HEK293 (cell line): ENCODE results near the gene NLRP4.

Experiments used
- CTCF ChIA-PET: fragments of 350-600 bp; formaldehyde crosslinking; extraction: SDS; loops from one replicate; lab custom pipeline; 2021; ENCODE audit warnings: antibody characterized with exemption; lab: Yijun Ruan, JAX
- POLR2A ChIA-PET: fragments of 300-600 bp; formaldehyde crosslinking; extraction: SDS; loops from one replicate; lab custom pipeline; 2020; ENCODE audit warnings: antibody characterized with exemption, inconsistent platforms; lab: Yijun Ruan, JAX
- H3K27ac ChIP-seq: fragments of 200-500 bp; sonication (Bioruptor generic); 2 replicates; pipeline ENCODE4 v1.5.1; 2014; ENCODE audit warnings: low read depth, low read length, control low read depth, inconsistent platforms; ENCODE audit errors: extremely low read depth
- H3K36me3 ChIP-seq, 2 experiments: fragments of 200-500 bp in 1 of 2; sonication (Bioruptor generic) in 1 of 2; 1 replicate in 1 of 2; 2 replicates in 1 of 2; pipeline ENCODE4 v1.5.1; 2014 to 2017; ENCODE audit warnings: inconsistent platforms in 2 of 2, low read length in 2 of 2; ENCODE audit not compliant: control insufficient read depth in 2 of 2, insufficient read depth in 1 of 2
- H3K4me1 ChIP-seq: fragments of 200-500 bp; sonication (Bioruptor generic); 2 replicates; pipeline ENCODE4 v1.5.1; 2014; ENCODE audit warnings: mild to moderate bottlenecking, low read length, inconsistent platforms; ENCODE audit not compliant: control insufficient read depth, insufficient read depth
- H3K4me3 ChIP-seq: 2 replicates; pipeline ENCODE4 v1.5.1; 2011; ENCODE audit warnings: low read depth, mild to moderate bottlenecking, control low read depth, low read length, moderate library complexity
- H3K9me3 ChIP-seq: fragments of 200-500 bp; sonication (Bioruptor generic); 2 replicates; pipeline ENCODE4 v1.5.1; 2014; ENCODE audit warnings: low read depth, low read length, inconsistent platforms; ENCODE audit not compliant: control insufficient read depth, insufficient read depth
- EGR2 ChIP-seq: fragments of 450-650 bp; formaldehyde crosslinking; IDR thresholded peaks from 2 replicates; pipeline ENCODE4 v1.5.1; 2016; ENCODE audit warnings: low read depth, missing biosample characterization, missing genetic modification characterization
- OSR2 ChIP-seq: fragments of 450-650 bp; formaldehyde crosslinking; IDR thresholded peaks from 2 replicates; pipeline ENCODE4 v1.5.1; 2016; ENCODE audit warnings: missing biosample characterization, missing genetic modification characterization
- SETDB1 ChIP-seq: IDR thresholded peaks from one replicate; pipeline ENCODE4 v1.6.1; 2017; ENCODE audit warnings: mild to moderate bottlenecking, low read length, moderate library complexity, mixed read lengths; ENCODE audit not compliant: insufficient read length
- SP7 ChIP-seq: fragments of 450-650 bp; formaldehyde crosslinking; IDR thresholded peaks from 2 replicates; pipeline ENCODE4 v1.5.1; 2016; ENCODE audit warnings: missing biosample characterization, missing genetic modification characterization
- TRIM28 ChIP-seq: IDR thresholded peaks from 2 replicates; pipeline ENCODE4 v1.6.1; 2011; ENCODE audit warnings: low read length, control low read depth, borderline replicate concordance
- ZBTB21 ChIP-seq: fragments of 450-650 bp; formaldehyde crosslinking; IDR thresholded peaks from 2 replicates; pipeline ENCODE4 v1.5.1; 2017; ENCODE audit warnings: missing biosample characterization, missing genetic modification characterization
- ZNF138 ChIP-seq: fragments of 450-650 bp; formaldehyde crosslinking; IDR thresholded peaks from 2 replicates; pipeline ENCODE4 v1.5.1; 2016; ENCODE audit warnings: missing biosample characterization, missing genetic modification characterization, borderline replicate concordance
- ZNF248 ChIP-seq: fragments of 450-650 bp; formaldehyde crosslinking; IDR thresholded peaks from 2 replicates; pipeline ENCODE4 v1.5.1; 2017; ENCODE audit warnings: missing biosample characterization, missing genetic modification characterization
- ZNF391 ChIP-seq: fragments of 450-650 bp; formaldehyde crosslinking; IDR thresholded peaks from 2 replicates; pipeline ENCODE4 v1.5.1; 2016; ENCODE audit warnings: low read depth, missing biosample characterization, missing genetic modification characterization, borderline replicate concordance
- ZNF548 ChIP-seq: fragments of 450-650 bp; formaldehyde crosslinking; IDR thresholded peaks from 2 replicates; pipeline ENCODE4 v1.5.1; 2016; ENCODE audit warnings: missing biosample characterization, missing genetic modification characterization
- ZNF785 ChIP-seq: fragments of 450-650 bp; formaldehyde crosslinking; IDR thresholded peaks from 2 replicates; pipeline ENCODE4 v1.5.1; 2016; ENCODE audit warnings: missing biosample characterization, missing genetic modification characterization
- ZNF792 ChIP-seq: fragments of 450-650 bp; formaldehyde crosslinking; IDR thresholded peaks from 2 replicates; pipeline ENCODE4 v1.5.1; 2016; ENCODE audit warnings: missing biosample characterization, missing genetic modification characterization
- TF ChIP-seq, protein P1 (sequence below): fragments of 450-650 bp; formaldehyde crosslinking; IDR thresholded peaks from 2 replicates; pipeline ENCODE4 v1.5.1; 2016; ENCODE audit warnings: missing biosample characterization, missing genetic modification characterization
- TF ChIP-seq, protein P2 (sequence below): fragments of 450-650 bp; formaldehyde crosslinking; IDR thresholded peaks from 2 replicates; pipeline ENCODE4 v1.5.1; 2016; ENCODE audit warnings: missing biosample characterization, missing genetic modification characterization
- TF ChIP-seq, protein P3 (sequence below): fragments of 450-650 bp; formaldehyde crosslinking; conservative IDR thresholded peaks from 2 replicates; pipeline ENCODE4 v1.5.1; 2016; ENCODE audit warnings: low read depth, missing biosample characterization, missing genetic modification characterization
- TF ChIP-seq, protein P4 (sequence below): fragments of 450-650 bp; formaldehyde crosslinking; IDR thresholded peaks from 2 replicates; pipeline ENCODE4 v1.5.1; 2016; ENCODE audit warnings: missing biosample characterization, missing genetic modification characterization
- TF ChIP-seq, protein P5 (sequence below): fragments of 450-650 bp; formaldehyde crosslinking; IDR thresholded peaks from 2 replicates; pipeline ENCODE4 v1.5.1; 2016; ENCODE audit warnings: missing biosample characterization, missing genetic modification characterization, borderline replicate concordance
- TF ChIP-seq, protein P6 (sequence below): fragments of 450-650 bp; formaldehyde crosslinking; IDR thresholded peaks from 2 replicates; pipeline ENCODE4 v1.5.1; 2016; ENCODE audit warnings: missing biosample characterization, missing genetic modification characterization
- TF ChIP-seq, protein P7 (sequence below): IDR thresholded peaks from 2 replicates; pipeline ENCODE4 v1.6.1; 2011; ENCODE audit warnings: mild to moderate bottlenecking, low read depth, low read length, borderline replicate concordance

NLRP4 gene

DNA sequence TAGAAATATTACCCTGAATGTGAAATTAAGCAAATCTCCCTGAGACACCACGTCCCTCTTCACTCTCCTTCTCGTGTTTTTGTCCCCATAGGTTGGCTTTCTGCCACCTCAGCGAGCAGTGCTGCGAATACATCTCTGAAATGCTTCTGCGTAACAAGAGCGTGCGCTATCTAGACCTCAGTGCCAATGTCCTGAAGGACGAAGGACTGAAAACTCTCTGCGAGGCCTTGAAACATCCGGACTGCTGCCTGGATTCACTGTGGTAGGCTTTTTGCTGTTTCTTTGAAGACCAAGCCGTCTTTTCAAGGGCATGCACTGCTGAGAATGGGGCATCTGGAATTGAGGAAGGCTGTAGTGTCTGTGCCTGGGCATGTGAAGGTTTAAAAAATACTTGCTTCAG is 34.4 kb downstream of the NLRP4 start:
- no peaks in the 10 kb centered on the region for H3K36me3 ChIP-seq
- H3K4me3 ChIP-seq = no peak overlapping the region
- CTCF ChIA-PET = no interaction called here
- no peak overlapping the region for H3K27ac ChIP-seq
- TF ChIP-seq, protein P1, sequence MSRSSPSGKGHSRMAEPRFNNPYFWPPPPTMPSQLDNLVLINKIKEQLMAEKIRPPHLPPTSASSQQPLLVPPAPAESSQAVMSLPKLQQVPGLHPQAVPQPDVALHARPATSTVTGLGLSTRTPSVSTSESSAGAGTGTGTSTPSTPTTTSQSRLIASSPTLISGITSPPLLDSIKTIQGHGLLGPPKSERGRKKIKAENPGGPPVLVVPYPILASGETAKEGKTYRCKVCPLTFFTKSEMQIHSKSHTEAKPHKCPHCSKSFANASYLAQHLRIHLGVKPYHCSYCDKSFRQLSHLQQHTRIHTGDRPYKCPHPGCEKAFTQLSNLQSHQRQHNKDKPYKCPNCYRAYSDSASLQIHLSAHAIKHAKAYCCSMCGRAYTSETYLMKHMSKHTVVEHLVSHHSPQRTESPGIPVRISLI (tag by site-specific recombination) = no peak
- no peak for TF ChIP-seq ZNF548 (tag by site-specific recombination)
- TF ChIP-seq ZBTB21 (tag by site-specific recombination) = no peak
- TF ChIP-seq SP7 (tag by site-specific recombination) = no peak
- no peak for TF ChIP-seq ZNF138 (tag by site-specific recombination)
- TF ChIP-seq, protein P2, sequence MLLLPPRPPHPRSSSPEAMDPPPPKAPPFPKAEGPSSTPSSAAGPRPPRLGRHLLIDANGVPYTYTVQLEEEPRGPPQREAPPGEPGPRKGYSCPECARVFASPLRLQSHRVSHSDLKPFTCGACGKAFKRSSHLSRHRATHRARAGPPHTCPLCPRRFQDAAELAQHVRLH = no peak
- TF ChIP-seq ZNF785 (tag by site-specific recombination) = no peak
- TF ChIP-seq ZNF792 (tag by site-specific recombination) = no peak
- TF ChIP-seq, protein P3, sequence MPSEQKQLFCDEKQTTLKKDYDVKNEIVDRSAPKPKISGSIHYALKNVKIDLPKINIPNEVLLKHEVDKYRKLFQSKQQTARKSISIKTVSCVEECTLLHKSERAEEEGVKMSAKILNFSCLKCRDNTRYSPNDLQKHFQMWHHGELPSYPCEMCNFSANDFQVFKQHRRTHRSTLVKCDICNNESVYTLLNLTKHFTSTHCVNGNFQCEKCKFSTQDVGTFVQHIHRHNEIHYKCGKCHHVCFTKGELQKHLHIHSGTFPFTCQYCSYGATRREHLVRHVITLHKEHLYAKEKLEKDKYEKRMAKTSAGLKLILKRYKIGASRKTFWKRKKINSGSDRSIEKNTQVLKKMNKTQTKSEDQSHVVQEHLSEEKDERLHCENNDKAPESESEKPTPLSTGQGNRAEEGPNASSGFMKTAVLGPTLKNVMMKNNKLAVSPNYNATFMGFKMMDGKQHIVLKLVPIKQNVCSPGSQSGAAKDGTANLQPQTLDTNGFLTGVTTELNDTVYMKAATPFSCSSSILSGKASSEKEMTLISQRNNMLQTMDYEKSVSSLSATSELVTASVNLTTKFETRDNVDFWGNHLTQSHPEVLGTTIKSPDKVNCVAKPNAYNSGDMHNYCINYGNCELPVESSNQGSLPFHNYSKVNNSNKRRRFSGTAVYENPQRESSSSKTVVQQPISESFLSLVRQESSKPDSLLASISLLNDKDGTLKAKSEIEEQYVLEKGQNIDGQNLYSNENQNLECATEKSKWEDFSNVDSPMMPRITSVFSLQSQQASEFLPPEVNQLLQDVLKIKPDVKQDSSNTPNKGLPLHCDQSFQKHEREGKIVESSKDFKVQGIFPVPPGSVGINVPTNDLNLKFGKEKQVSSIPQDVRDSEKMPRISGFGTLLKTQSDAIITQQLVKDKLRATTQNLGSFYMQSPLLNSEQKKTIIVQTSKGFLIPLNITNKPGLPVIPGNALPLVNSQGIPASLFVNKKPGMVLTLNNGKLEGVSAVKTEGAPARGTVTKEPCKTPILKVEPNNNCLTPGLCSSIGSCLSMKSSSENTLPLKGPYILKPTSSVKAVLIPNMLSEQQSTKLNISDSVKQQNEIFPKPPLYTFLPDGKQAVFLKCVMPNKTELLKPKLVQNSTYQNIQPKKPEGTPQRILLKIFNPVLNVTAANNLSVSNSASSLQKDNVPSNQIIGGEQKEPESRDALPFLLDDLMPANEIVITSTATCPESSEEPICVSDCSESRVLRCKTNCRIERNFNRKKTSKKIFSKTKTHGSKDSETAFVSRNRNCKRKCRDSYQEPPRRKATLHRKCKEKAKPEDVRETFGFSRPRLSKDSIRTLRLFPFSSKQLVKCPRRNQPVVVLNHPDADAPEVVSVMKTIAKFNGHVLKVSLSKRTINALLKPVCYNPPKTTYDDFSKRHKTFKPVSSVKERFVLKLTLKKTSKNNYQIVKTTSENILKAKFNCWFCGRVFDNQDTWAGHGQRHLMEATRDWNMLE = no peak
- no peak for TF ChIP-seq TRIM28
- TF ChIP-seq SETDB1 = no peak
- no peak for TF ChIP-seq EGR2 (tag by site-specific recombination)
- TF ChIP-seq, protein P4, sequence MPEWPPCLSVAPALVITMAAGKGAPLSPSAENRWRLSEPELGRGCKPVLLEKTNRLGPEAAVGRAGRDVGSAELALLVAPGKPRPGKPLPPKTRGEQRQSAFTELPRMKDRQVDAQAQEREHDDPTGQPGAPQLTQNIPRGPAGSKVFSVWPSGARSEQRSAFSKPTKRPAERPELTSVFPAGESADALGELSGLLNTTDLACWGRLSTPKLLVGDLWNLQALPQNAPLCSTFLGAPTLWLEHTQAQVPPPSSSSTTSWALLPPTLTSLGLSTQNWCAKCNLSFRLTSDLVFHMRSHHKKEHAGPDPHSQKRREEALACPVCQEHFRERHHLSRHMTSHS (tag by site-specific recombination) = no peak
- no peak for TF ChIP-seq OSR2 (tag by site-specific recombination)
- POLR2A ChIA-PET = no interaction called here
- no peaks in the 10 kb centered on the region for H3K4me1 ChIP-seq
- H3K9me3 ChIP-seq = no peaks in the 10 kb centered on the region

DNA sequence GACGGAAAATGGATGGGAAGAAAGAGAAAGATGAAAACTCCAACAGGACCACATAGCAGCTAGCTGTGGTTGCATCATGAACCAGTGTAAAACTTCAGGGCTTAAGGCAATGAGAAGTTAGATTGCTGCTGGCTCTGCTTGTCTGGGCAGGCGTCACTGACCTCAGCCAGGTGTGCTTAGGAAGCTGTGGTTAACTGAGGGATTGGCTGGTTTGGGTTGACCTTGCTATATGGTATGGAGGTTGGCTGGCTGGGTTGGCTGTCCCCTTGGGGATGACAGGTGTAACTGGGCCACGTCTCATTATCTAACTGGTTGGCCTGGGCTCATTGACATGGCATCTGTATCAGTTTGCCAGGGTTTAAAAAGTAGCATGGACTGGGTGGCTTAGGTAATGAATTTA is 40.9 kb downstream of the NLRP4 start:
- Histone ChIP-seq H3K4me3 (no peak overlapping the region), H3K36me3 (no peaks in the 10 kb centered on the region), H3K9me3 (no peaks in the 10 kb centered on the region), H3K4me1 (no peaks in the 10 kb centered on the region), H3K27ac (no peak overlapping the region)
- TF ChIP-seq, protein P5, sequence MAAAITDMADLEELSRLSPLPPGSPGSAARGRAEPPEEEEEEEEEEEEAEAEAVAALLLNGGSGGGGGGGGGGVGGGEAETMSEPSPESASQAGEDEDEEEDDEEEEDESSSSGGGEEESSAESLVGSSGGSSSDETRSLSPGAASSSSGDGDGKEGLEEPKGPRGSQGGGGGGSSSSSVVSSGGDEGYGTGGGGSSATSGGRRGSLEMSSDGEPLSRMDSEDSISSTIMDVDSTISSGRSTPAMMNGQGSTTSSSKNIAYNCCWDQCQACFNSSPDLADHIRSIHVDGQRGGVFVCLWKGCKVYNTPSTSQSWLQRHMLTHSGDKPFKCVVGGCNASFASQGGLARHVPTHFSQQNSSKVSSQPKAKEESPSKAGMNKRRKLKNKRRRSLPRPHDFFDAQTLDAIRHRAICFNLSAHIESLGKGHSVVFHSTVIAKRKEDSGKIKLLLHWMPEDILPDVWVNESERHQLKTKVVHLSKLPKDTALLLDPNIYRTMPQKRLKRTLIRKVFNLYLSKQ = no peak
- TF ChIP-seq, protein P6, sequence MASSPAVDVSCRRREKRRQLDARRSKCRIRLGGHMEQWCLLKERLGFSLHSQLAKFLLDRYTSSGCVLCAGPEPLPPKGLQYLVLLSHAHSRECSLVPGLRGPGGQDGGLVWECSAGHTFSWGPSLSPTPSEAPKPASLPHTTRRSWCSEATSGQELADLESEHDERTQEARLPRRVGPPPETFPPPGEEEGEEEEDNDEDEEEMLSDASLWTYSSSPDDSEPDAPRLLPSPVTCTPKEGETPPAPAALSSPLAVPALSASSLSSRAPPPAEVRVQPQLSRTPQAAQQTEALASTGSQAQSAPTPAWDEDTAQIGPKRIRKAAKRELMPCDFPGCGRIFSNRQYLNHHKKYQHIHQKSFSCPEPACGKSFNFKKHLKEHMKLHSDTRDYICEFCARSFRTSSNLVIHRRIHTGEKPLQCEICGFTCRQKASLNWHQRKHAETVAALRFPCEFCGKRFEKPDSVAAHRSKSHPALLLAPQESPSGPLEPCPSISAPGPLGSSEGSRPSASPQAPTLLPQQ (tag by site-specific recombination) = no peak
- TF ChIP-seq ZNF391 (tag by site-specific recombination) = no peak
- no peak for TF ChIP-seq ZNF248 (tag by site-specific recombination)
- TF ChIP-seq, protein P7, sequence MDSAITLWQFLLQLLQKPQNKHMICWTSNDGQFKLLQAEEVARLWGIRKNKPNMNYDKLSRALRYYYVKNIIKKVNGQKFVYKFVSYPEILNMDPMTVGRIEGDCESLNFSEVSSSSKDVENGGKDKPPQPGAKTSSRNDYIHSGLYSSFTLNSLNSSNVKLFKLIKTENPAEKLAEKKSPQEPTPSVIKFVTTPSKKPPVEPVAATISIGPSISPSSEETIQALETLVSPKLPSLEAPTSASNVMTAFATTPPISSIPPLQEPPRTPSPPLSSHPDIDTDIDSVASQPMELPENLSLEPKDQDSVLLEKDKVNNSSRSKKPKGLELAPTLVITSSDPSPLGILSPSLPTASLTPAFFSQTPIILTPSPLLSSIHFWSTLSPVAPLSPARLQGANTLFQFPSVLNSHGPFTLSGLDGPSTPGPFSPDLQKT = no peak
- TF ChIP-seq ZNF785 (tag by site-specific recombination) = no peak
- ChIA-PET CTCF (no interaction called here), POLR2A (no interaction called here)
